Liver (tissue), 3 donors: ENCODE results near the gene TFAP2A.

Experiments
- CTCF ChIP-seq: fragments of 150-350 bp; IDR thresholded peaks from 2 replicates; pipeline ENCODE4 v1.5.1; 2017; ENCODE audit warnings: improper control_type of control experiment, low read depth, low read length; ENCODE audit not compliant: missing input control
- JUND ChIP-seq, 2 donors: IDR thresholded peaks; 2 replicates each; pipeline ENCODE4 v1.6.1; 2016; ENCODE audit warnings: antibody characterized with exemption in 2 of 2
- RAD21 ChIP-seq, 2 donors: IDR thresholded peaks; 2 replicates each; pipeline ENCODE4 v1.6.1; 2016; ENCODE audit warnings: antibody characterized with exemption in 2 of 2, mild to moderate bottlenecking in 2 of 2
- donor health status: healthy.
- donor health status: healthy.

GRCh38 chr6:10416863-10417641 lies 2.2 kb upstream of the TFAP2A start:
- TF ChIP-seq CTCF (no peak), JUND (IDR thresholded peaks at IDR 0.05) (no peak), RAD21 (IDR thresholded peaks at IDR 0.05) (no peak)
